Breast epithelium (tissue), 4 donors: Measurements from ENCODE around the gene FAM170B. TPM values are rescaled to one million over a fixed set of nuclear protein-coding genes. Genes with fewer than 3 reads are reported as not detected.

Experiments used
- DNase-seq, 2 donors: peaks; one replicate each; pipeline ENCODE4 v3.0.0-alpha.2; 2019; ENCODE audit warnings: low spot score in 2 of 2
- H3K27ac ChIP-seq, 2 donors: fragments of 200-600 bp; sonication (generic) in 1 of 2; one replicate each; pipeline ENCODE4 v1.5.1; 2016 to 2019; ENCODE audit warnings: mild to moderate bottlenecking in 1 of 2
- H3K27me3 ChIP-seq, 2 donors: fragments of 200-600 bp; sonication (generic) in 1 of 2; one replicate each; pipeline versions ENCODE4 v1.5.1 to v1.6.0; 2017 to 2019; ENCODE audit warnings: control low read depth in 1 of 2, mild to moderate bottlenecking in 1 of 2
- H3K36me3 ChIP-seq: fragments of 200-600 bp; one replicate; pipeline ENCODE4 v1.5.1; 2019
- H3K4me1 ChIP-seq, 2 donors: fragments of 200-600 bp; sonication (generic); one replicate each; pipeline ENCODE4 v1.5.1; 2016 to 2019; ENCODE audit warnings: control low read depth in 1 of 2
- H3K4me3 ChIP-seq, 3 donors: fragments of 200-600 bp; sonication (generic); 1 replicate in 2 of 3; 2 replicates in 1 of 3; pipeline ENCODE4 v1.5.1; 2016 to 2019; ENCODE audit warnings: mild to moderate bottlenecking in 3 of 3, moderate library complexity in 2 of 3
- H3K9me3 ChIP-seq, 2 donors: fragments of 200-600 bp; sonication (generic) in 1 of 2; one replicate each; pipeline ENCODE4 v1.5.1; 2016 to 2019; ENCODE audit warnings: control low read depth in 1 of 2
- POLR2A ChIP-seq: fragments of 450-650 bp; IDR thresholded peaks from one replicate; pipeline ENCODE4 v1.6.1; 2016; ENCODE audit warnings: antibody characterized with exemption, mild to moderate bottlenecking, moderate library complexity
- POLR2AphosphoS5 ChIP-seq, 3 donors: sonication (generic); formaldehyde crosslinking; IDR thresholded peaks; one replicate each; pipeline ENCODE4 v1.6.1; 2017; ENCODE audit warnings: antibody characterized with exemption in 3 of 3
- intact Hi-C: fragments of 100-400 bp; cut with DNase I; formaldehyde crosslinking; loops from one replicate; pipeline ENCODE4 v1.15.1; 2023; ENCODE audit warnings: low total_unique reads
- total RNA-seq, 3 donors: library from RNA; depleted of rRNA; stranded (reverse); fragments of >200 nt; gene quantifications; one replicate each; pipeline ENCODE4 v1.1.0, GENCODE V29; 2016
- TF ChIP-seq, protein P1 (sequence below), 3 donors: fragments of 450-650 bp; IDR thresholded peaks; one replicate each; pipeline ENCODE4 v1.5.1; 2016 to 2017; ENCODE audit warnings: antibody characterized with exemption in 3 of 3, mild to moderate bottlenecking in 3 of 3, moderate library complexity in 3 of 3

FAM170B gene
- total RNA-seq, 3 donors from 2014 or later = not detected

DNA sequence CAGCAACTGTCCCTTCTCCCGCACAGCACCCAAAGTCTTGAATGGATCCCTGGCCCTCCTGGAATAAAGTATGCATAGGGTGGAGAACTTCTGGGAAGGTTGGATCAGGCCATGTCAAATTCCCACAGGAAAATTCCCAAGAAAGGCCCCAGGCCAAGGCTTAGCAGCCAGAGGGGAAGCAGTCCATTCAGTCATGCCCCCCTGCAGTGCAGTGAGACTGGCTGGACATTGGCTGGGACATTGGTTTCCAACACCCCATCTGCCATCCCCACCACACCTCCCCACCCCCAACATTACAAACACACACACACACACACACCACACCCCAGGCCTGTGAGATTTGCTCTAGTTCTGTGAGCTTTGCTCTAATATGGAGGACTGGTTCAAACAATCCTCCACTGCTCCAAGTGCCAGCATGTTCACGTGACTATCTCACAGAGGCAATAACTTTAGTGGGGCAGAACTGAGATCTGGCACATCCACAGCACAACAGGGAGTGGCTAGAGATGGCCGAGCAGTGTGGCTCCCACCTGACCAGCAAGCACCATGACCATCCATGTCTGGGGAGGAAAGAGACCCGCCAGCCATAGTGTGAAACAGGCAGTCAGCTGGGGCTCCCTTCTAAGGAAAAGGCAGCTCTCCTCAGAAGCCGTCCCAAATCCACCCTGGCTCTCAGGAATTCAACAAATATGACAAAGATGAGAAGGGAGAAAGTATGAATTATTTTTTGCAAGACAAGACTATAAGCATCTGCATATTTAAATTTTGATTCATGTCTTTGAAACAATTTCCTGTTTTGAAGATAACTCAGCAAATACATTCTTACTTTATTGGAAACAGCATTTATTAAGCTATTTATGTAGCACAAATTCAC lies 6.7 kb upstream of the FAM170B start:
- peak overlapping the region; percentile 68 to 84 for H3K27ac ChIP-seq

DNA sequence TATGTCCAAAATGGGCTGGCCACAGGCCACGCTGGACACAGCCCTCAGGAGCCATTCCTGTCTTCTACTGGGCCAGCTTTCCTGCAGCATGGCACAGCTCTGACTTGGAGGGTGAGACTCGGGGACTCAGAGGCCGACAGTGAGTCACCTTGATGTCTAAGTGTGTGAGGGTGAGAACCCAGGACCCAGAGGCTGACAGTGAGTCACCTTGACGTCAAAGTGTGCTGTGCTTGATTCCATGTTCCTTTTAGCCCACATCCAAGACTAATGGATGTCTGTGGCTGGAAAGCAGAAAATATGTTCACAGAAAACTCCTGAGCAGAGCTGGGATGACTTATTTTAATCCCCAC lies 6.0 kb upstream of the FAM170B start:
- peak overlapping the region; percentile 68 to 84 for H3K27ac ChIP-seq
- H3K27me3 ChIP-seq = no peaks in the 10 kb centered on the region
- TF ChIP-seq POLR2A = no peak
- TF ChIP-seq POLR2AphosphoS5 (IDR thresholded peaks at IDR 0.05) = no peak
- TF ChIP-seq, protein P1, sequence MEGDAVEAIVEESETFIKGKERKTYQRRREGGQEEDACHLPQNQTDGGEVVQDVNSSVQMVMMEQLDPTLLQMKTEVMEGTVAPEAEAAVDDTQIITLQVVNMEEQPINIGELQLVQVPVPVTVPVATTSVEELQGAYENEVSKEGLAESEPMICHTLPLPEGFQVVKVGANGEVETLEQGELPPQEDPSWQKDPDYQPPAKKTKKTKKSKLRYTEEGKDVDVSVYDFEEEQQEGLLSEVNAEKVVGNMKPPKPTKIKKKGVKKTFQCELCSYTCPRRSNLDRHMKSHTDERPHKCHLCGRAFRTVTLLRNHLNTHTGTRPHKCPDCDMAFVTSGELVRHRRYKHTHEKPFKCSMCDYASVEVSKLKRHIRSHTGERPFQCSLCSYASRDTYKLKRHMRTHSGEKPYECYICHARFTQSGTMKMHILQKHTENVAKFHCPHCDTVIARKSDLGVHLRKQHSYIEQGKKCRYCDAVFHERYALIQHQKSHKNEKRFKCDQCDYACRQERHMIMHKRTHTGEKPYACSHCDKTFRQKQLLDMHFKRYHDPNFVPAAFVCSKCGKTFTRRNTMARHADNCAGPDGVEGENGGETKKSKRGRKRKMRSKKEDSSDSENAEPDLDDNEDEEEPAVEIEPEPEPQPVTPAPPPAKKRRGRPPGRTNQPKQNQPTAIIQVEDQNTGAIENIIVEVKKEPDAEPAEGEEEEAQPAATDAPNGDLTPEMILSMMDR (IDR thresholded peaks at IDR 0.05) = no peak
- H3K36me3 ChIP-seq = no peaks in the 10 kb centered on the region
- no peaks in the 10 kb centered on the region for H3K9me3 ChIP-seq
- DNase-seq = no peak
- intact Hi-C loops = loop anchor here (1.0 to 5.0 kb wide), 2 partner anchors 43 to 393 kb away; no protein-coding TSS in a partner anchor
- H3K4me3 ChIP-seq = no peak overlapping the region
- no peaks in the 10 kb centered on the region for H3K4me1 ChIP-seq

More for the DNA sequence above, 6.7 kb upstream of the FAM170B start:
- intact Hi-C loops = loop anchor here (1.0 kb wide), 1 partner anchor 43 kb away; no protein-coding TSS in a partner anchor
- Histone ChIP-seq H3K9me3 (no peaks in the 10 kb centered on the region), H3K36me3 (no peaks in the 10 kb centered on the region), H3K27me3 (no peaks in the 10 kb centered on the region), H3K4me3 (no peak overlapping the region), H3K4me1 (no peaks in the 10 kb centered on the region)
- TF ChIP-seq POLR2AphosphoS5 (IDR thresholded peaks at IDR 0.05) (no peak), POLR2A (no peak)
- TF ChIP-seq, protein P1 (IDR thresholded peaks at IDR 0.05) = no peak
- no peak for DNase-seq

DNA sequence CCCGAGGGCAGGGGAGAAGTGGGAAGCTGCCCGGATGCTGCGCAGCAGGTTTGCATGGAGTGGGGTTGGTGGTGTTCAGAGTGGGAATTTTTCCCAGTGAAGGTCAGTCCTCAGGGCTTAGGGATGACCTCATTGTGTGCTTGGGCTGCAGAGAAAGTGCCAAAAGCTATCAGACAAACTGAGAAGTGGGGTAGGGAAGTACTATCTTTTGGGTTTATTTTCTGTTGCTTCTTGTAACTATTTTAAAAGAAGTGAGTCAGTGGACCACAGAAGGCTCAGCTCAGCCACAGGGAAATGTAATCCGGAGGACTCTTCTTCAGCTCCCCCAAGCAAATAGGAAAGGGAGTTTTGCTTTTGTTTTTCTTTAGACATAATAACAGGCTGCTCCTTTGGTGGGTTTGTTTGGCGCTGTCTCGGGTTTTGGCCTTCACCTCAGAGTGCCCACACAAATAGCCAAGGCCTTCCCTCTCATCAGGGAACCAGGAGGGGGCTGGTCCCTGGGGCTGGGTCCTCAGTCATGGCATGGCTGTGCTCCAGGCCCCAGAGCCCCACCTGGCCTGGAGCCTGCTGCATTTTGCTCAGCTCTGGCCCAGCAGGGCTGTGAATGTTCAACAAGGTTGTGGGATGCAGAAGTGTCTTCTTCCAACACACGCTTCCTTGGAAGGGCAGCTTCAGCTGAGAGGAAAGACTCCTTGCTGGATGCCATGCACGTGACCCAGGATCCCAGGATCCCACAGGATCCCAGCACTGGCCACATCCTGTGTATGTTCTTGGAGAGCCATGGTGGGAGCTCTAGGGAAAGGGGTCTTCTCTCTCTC lies 5.4 kb upstream of the FAM170B start:
- Histone ChIP-seq H3K4me3 (no peak overlapping the region), H3K4me1 (no peaks in the 10 kb centered on the region), H3K9me3 (no peaks in the 10 kb centered on the region), H3K27me3 (no peaks in the 10 kb centered on the region), H3K27ac (peak overlapping the region; percentile 68 to 84), H3K36me3 (no peaks in the 10 kb centered on the region)
- intact Hi-C loops = loop anchor here (5.0 kb wide), 1 partner anchor 392 kb away; no protein-coding TSS in a partner anchor
- DNase-seq = no peak
- TF ChIP-seq, protein P1 (IDR thresholded peaks at IDR 0.05) = no peak
- TF ChIP-seq POLR2AphosphoS5 (IDR thresholded peaks at IDR 0.05) (no peak), POLR2A (no peak)

DNA sequence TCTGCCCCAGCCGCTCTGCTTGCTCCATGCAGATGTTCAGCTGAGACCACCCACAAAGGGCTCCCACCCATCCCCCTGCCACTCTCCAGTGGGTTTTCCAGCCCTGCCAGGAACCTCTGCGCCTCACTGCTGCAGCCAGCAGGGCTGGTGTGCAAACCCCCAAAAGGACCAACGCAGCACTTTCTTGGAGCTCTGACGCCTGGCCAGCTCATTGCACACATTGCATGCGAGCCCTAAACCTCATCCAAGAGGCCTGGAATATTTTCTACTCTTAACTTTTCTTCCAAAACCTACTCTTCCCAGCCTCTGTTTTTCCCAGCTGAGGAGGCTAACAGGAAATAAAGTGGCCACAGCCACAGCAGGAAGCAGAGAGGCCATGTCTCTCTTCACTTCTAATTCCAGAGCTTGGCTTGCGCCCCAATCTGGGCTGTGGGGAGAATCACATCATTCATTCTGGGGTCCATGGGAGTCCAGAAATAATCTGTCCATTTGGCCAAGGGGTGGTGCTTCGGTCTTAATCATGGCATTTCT lies 4.6 kb upstream of the FAM170B start:
- H3K27ac ChIP-seq = peak overlapping the region; percentile 68 to 84
- intact Hi-C loops = loop anchor here (5.0 kb wide), 1 partner anchor 391 kb away; no protein-coding TSS in a partner anchor
- no peaks in the 10 kb centered on the region for H3K36me3 ChIP-seq
- H3K27me3 ChIP-seq = no peaks in the 10 kb centered on the region
- H3K9me3 ChIP-seq = no peaks in the 10 kb centered on the region
- no peak overlapping the region for H3K4me3 ChIP-seq
- TF ChIP-seq, protein P1 (IDR thresholded peaks at IDR 0.05) = no peak
- TF ChIP-seq POLR2A = no peak
- no peak for TF ChIP-seq POLR2AphosphoS5 (IDR thresholded peaks at IDR 0.05)
- DNase-seq = no peak
- H3K4me1 ChIP-seq = no peaks in the 10 kb centered on the region
